ENCODE results near the gene TTC33. TPM values are rescaled to one million over a fixed set of nuclear protein-coding genes. Genes with fewer than 3 reads are reported as not detected.

TTC33 gene
- total RNA-seq, 2 donors from 2014 or later: 10.3 to 22.5 TPM

GRCh38 chr5:40622463-40623252, 133.1 kb downstream of the TTC33 start:
- no peak for DNase-seq (ENCODE audit: low spot score)
- no peaks in the 10 kb centered on the region for H3K36me3 ChIP-seq
- H3K27ac ChIP-seq: no peak overlapping the region
- no peak for ATAC-seq (ENCODE audit: insufficient number of reproducible peaks, low FRiP score, low read depth)
- H3K27me3 ChIP-seq (replicated peaks; ENCODE audit: insufficient read depth): no peaks in the 10 kb centered on the region
- no peaks in the 10 kb centered on the region for H3K4me1 ChIP-seq (ENCODE audit: control insufficient read depth in 1 of 2, low read depth in 2 of 2)
- no peak overlapping the region for H3K4me3 ChIP-seq
- no peaks in the 10 kb centered on the region for H3K9me3 ChIP-seq
- TF ChIP-seq CTCF (IDR thresholded peaks at IDR 0.05): no peak

DNA sequence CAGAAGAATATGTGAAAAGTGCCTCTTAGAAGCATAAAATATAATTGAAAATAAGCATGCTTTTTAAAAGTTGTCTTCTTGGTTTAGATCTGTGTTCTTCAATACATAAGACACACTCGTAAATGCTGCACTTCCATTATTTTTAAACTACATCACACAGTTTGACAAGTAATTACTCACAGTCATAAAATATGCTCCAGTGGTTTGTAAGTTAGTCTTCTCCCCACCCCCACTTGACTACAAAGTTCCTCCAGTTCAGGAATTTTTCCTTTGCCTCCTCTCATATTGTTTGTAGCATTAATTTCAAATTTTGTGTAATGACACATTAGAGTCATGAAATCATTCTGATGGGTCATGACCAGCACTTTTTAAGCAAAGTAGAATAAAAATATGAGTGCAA, 136.3 kb downstream of the TTC33 start:
- Histone ChIP-seq H3K9me3 (no peaks in the 10 kb centered on the region), H3K4me3 (no peak overlapping the region), H3K27ac (no peak overlapping the region), H3K4me1 (ENCODE audit: control insufficient read depth in 1 of 2, low read depth in 2 of 2) (peaks cover 0 to 3% of the 10 kb centered on the region in 2 donors), H3K36me3 (no peaks in the 10 kb centered on the region), H3K27me3 (replicated peaks; ENCODE audit: insufficient read depth) (no peaks in the 10 kb centered on the region)
- DNase-seq (ENCODE audit: low spot score) (no peak), ATAC-seq (ENCODE audit: insufficient number of reproducible peaks, low FRiP score, low read depth) (no peak)
- TF ChIP-seq CTCF (IDR thresholded peaks at IDR 0.05): no peak

DNA sequence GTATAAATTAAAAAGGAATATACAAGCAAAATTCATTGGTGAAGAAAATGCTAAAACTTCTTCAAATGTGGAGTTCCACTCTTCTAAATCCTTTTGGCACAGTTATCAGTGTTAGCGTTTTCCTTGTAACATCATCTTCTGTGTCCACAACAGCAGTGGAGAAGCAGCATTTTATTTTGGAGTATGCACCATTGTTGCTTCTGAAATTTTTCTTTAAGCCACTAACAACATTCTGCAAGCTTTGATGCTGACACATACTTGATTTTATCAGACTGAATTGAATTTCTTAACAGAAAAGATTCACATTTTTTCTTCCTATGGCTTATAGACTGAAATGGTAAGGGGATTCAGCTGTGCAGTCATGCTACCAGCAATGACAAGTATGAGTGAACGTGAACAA, 136.8 kb downstream of the TTC33 start:
- H3K27me3 ChIP-seq (replicated peaks; ENCODE audit: insufficient read depth): no peaks in the 10 kb centered on the region
- no peak for ATAC-seq (ENCODE audit: insufficient number of reproducible peaks, low FRiP score, low read depth)
- no peak overlapping the region for H3K4me3 ChIP-seq
- no peaks in the 10 kb centered on the region for H3K36me3 ChIP-seq
- H3K9me3 ChIP-seq: no peaks in the 10 kb centered on the region
- DNase-seq (ENCODE audit: low spot score): no peak
- TF ChIP-seq CTCF (IDR thresholded peaks at IDR 0.05): no peak
- peaks cover 0 to 3% of the 10 kb centered on the region in 2 donors for H3K4me1 ChIP-seq (ENCODE audit: control insufficient read depth in 1 of 2, low read depth in 2 of 2)
- H3K27ac ChIP-seq: no peak overlapping the region

- ATAC-seq (ENCODE audit: insufficient number of reproducible peaks, low FRiP score, low read depth) (no peak), DNase-seq (ENCODE audit: low spot score) (no peak)
- Histone ChIP-seq H3K9me3 (no peaks in the 10 kb centered on the region), H3K27ac (no peak overlapping the region), H3K4me1 (ENCODE audit: control insufficient read depth in 1 of 2, low read depth in 2 of 2) (peaks cover 0 to 3% of the 10 kb centered on the region in 2 donors), H3K27me3 (replicated peaks; ENCODE audit: insufficient read depth) (no peaks in the 10 kb centered on the region), H3K4me3 (no peak overlapping the region), H3K36me3 (no peaks in the 10 kb centered on the region)
- no peak for TF ChIP-seq CTCF (IDR thresholded peaks at IDR 0.05)
These were observed 139.0 kb downstream of the TTC33 start for GRCh38 chr5:40616781-40617180.

DNA sequence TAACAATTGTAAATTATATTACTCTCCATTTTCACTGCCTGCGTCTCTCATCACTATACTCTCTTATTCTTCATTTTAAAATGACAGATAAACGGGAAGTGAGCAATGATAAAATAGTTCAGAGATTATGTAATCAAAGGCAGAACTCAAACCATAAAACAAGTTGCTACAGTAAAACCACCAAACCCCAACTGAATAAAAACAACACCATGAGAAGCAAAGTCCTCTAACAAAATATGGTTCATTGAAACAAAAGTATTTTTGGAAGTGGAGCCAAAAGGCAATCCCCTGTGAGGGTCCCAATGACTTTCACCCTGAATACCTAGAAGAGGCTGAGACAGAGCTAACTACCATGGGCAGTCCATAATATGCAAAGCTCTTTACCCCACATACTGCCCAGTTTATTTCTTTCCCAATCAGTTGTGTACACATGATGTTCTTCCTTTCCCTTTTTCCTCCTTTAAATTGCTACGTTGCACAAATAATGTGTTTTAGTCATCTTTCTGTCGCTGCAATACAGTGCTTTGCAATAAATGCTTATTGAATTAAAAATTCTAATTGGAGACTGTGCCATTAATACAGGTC, 140.1 kb downstream of the TTC33 start:
- TF ChIP-seq CTCF (IDR thresholded peaks at IDR 0.05): no peak
- no peak overlapping the region for H3K27ac ChIP-seq
- H3K9me3 ChIP-seq: no peaks in the 10 kb centered on the region
- H3K4me3 ChIP-seq: no peak overlapping the region
- no peaks in the 10 kb centered on the region for H3K36me3 ChIP-seq
- no peak for ATAC-seq (ENCODE audit: insufficient number of reproducible peaks, low FRiP score, low read depth)
- no peak for DNase-seq (ENCODE audit: low spot score)
- H3K27me3 ChIP-seq (replicated peaks; ENCODE audit: insufficient read depth): no peaks in the 10 kb centered on the region
- peaks cover 0 to 3% of the 10 kb centered on the region in 2 donors for H3K4me1 ChIP-seq (ENCODE audit: control insufficient read depth in 1 of 2, low read depth in 2 of 2)
